HepG2 (cell line): ENCODE results near the gene RNF208. TPM values are rescaled to one million over a fixed set of nuclear protein-coding genes. Genes with fewer than 3 reads are reported as not detected.

Source experiments
- CTCF ChIP-seq: sonication (generic); formaldehyde crosslinking; IDR thresholded peaks from 2 replicates; pipeline ENCODE4 v1.5.0; 2020; ENCODE audit warnings: mild to moderate bottlenecking, missing genetic modification reagents, moderate library complexity
- ETV6 ChIP-seq: sonication (generic); formaldehyde crosslinking; conservative IDR thresholded peaks from 2 replicates; pipeline ENCODE4 v1.4.0; 2020; ENCODE audit warnings: missing genetic modification reagents
- HMG20B ChIP-seq: conservative IDR thresholded peaks from 2 replicates; pipeline ENCODE4 v1.6.1; 2016; ENCODE audit warnings: missing genetic modification reagents, missing compliant biosample characterization
- HOXA9 ChIP-seq: sonication (generic); formaldehyde crosslinking; IDR thresholded peaks from 2 replicates; pipeline ENCODE4 v1.8.1; 2022; ENCODE audit warnings: missing genetic modification reagents, mild to moderate bottlenecking, moderate library complexity, borderline replicate concordance
- RFX3 ChIP-seq: IDR thresholded peaks from 2 replicates; pipeline ENCODE4 v1.6.1; 2016; ENCODE audit warnings: missing biosample characterization, missing genetic modification reagents
- RNF2 ChIP-seq: fragments of 450-650 bp; conservative IDR thresholded peaks from 2 replicates; pipeline ENCODE4 v1.6.1; 2016; ENCODE audit warnings: low read depth
- SNAPC4 ChIP-seq: sonication (generic); formaldehyde crosslinking; IDR thresholded peaks from 2 replicates; pipeline ENCODE4 v1.4.0; 2020; ENCODE audit warnings: mild to moderate bottlenecking, missing genetic modification reagents
- TAF1 ChIP-seq: sonication (generic); formaldehyde crosslinking; IDR thresholded peaks from 2 replicates; pipeline ENCODE4 v1.4.0; 2020; ENCODE audit warnings: missing genetic modification reagents
- THAP11 ChIP-seq: IDR thresholded peaks from 2 replicates; pipeline ENCODE4 v1.6.1; 2016; ENCODE audit warnings: missing biosample characterization, missing genetic modification reagents
- THAP8 ChIP-seq: sonication (generic); formaldehyde crosslinking; IDR thresholded peaks from 2 replicates; pipeline ENCODE4 v1.5.1; 2020; ENCODE audit warnings: missing genetic modification reagents, mild to moderate bottlenecking, borderline replicate concordance
- TOPORS ChIP-seq: sonication (generic); formaldehyde crosslinking; IDR thresholded peaks from 2 replicates; pipeline ENCODE4 v1.8.0; 2023; ENCODE audit warnings: mild to moderate bottlenecking, missing genetic modification reagents
- ZBTB4 ChIP-seq: sonication (generic); formaldehyde crosslinking; IDR thresholded peaks from 2 replicates; pipeline ENCODE4 v1.4.0; 2020; ENCODE audit warnings: missing genetic modification reagents, mild to moderate bottlenecking, borderline replicate concordance
- ZFP37 ChIP-seq: sonication (generic); formaldehyde crosslinking; IDR thresholded peaks from 2 replicates; pipeline ENCODE4 v1.4.0; 2020; ENCODE audit warnings: missing genetic modification reagents, borderline replicate concordance
- ZNF260 ChIP-seq: sonication (generic); formaldehyde crosslinking; IDR thresholded peaks from 2 replicates; pipeline ENCODE4 v1.4.0; 2020; ENCODE audit warnings: missing genetic modification reagents, low read depth, mild to moderate bottlenecking, borderline replicate concordance
- ZNF264 ChIP-seq: sonication (generic); formaldehyde crosslinking; IDR thresholded peaks from 2 replicates; pipeline ENCODE4 v1.4.0; 2020; ENCODE audit warnings: missing genetic modification reagents
- ZNF326 ChIP-seq: sonication (generic); formaldehyde crosslinking; IDR thresholded peaks from 2 replicates; pipeline ENCODE4 v1.4.0; 2020; ENCODE audit warnings: missing genetic modification reagents, borderline replicate concordance
- ZNF382 ChIP-seq: sonication (generic); formaldehyde crosslinking; IDR thresholded peaks from 2 replicates; pipeline ENCODE4 v1.5.0; 2020; ENCODE audit warnings: missing genetic modification reagents, mild to moderate bottlenecking, borderline replicate concordance
- ZNF570 ChIP-seq: sonication (generic); formaldehyde crosslinking; IDR thresholded peaks from 2 replicates; pipeline ENCODE4 v1.4.0; 2020; ENCODE audit warnings: mild to moderate bottlenecking, missing genetic modification reagents, borderline replicate concordance
- ZNF737 ChIP-seq: sonication (generic); formaldehyde crosslinking; IDR thresholded peaks from 2 replicates; pipeline ENCODE4 v1.5.0; 2020; ENCODE audit warnings: missing genetic modification reagents, mild to moderate bottlenecking, borderline replicate concordance
- polyA plus RNA-seq, 8 experiments: library from polyadenylated mRNA; depleted of rRNA in 3 of 8; stranded (reverse) in 7 of 8; unstranded in 1 of 8; fragments of >200 nt; fragmentation: Illumina TruSeq in 4 of 8; extraction: Trizol in 4 of 8; gene quantifications; 2 replicates each; pipeline versions ENCODE4 v1.2.1 to v1.2.3, GENCODE V29; 2011 to 2016; ENCODE audit warnings: low read depth in 4 of 8, missing spikeins in 1 of 8, mixed read lengths in 1 of 8; ENCODE audit not compliant: insufficient read depth in 1 of 8
- total RNA-seq, 5 experiments: library from RNA; depleted of rRNA; stranded (reverse); fragments of >200 nt; fragmentation: Illumina TruSeq; extraction: Trizol; gene quantifications; 2 replicates each; pipeline ENCODE4 v1.2.3, GENCODE V29; 2016; ENCODE audit warnings: low read depth in 1 of 5

RNF208 gene
- total and polyA plus RNA-seq, 2 of the 13 experiments (the other 11 are each of a cell fraction or from before 2014, with no cell fraction given) = 1.6 to 2.1 TPM

- TF ChIP-seq ZBTB4 (CRISPR knock-in tag) (no peak), RFX3 (CRISPR knock-in tag) (no peak), ZNF737 (CRISPR knock-in tag) (no peak), ZNF326 (CRISPR knock-in tag) (no peak), ZNF260 (CRISPR knock-in tag) (no peak), THAP11 (no peak), ZNF382 (CRISPR knock-in tag) (no peak), HOXA9 (CRISPR knock-in tag) (no peak), ZNF570 (no peak), TOPORS (no peak), ETV6 (CRISPR knock-in tag) (no peak), THAP8 (CRISPR knock-in tag) (no peak), TAF1 (peak; percentile 22; the same call in 1 of the 2 replicates), HMG20B (CRISPR knock-in tag) (no peak), RNF2 (no peak), ZFP37 (no peak), ZNF264 (no peak), CTCF (CRISPR knock-in tag) (no peak), SNAPC4 (CRISPR knock-in tag) (no peak)
Observed at GRCh38 chr9:137198051-137198901, 23.8 kb downstream of the RNF208 start (continued).
